Body of pancreas (tissue), 4 donors: ENCODE results near the gene RAB10. TPM values are rescaled to one million over a fixed set of nuclear protein-coding genes. Genes with fewer than 3 reads are reported as not detected.
"Not testable (repeated sequence)": the region's sequence is repeated elsewhere in the genome, so short reads cannot be mapped to it uniquely, and the experiment has no call there.

ENCODE experiments used
- ATAC-seq: fragments of 150-250 bp; one replicate; pipeline ENCODE4 v1.9.1; 2016
- DNase-seq, 4 donors: peaks; one replicate each; pipeline ENCODE4 v3.0.0-alpha.2; 2019
- H3K27ac ChIP-seq, 4 donors: fragments of 200-600 bp; sonication (generic); 1 replicate in 3 of 4; 2 replicates in 1 of 4; pipeline versions ENCODE4 v1.5.1 to v1.6.1; 2016 to 2019; ENCODE audit warnings: mild to moderate bottlenecking in 1 of 4, mixed read lengths in 1 of 4, moderate library complexity in 1 of 4
- H3K27me3 ChIP-seq, 2 donors: fragments of 200-600 bp; sonication (generic); one replicate each; pipeline ENCODE4 v1.6.0; 2016; ENCODE audit warnings: mild to moderate bottlenecking in 1 of 2
- H3K36me3 ChIP-seq, 2 donors: fragments of 200-600 bp; sonication (generic); replicated peaks in 1 of 2; 2 replicates each; pipeline ENCODE4 v1.5.1; 2016; ENCODE audit warnings: low read depth in 2 of 2; ENCODE audit not compliant: insufficient read depth in 1 of 2
- H3K4me1 ChIP-seq: fragments of 200-600 bp; sonication (generic); one replicate; pipeline ENCODE4 v1.6.0; 2016
- H3K4me3 ChIP-seq, 2 donors: fragments of 200-600 bp; sonication (generic); 1 replicate in 1 of 2; 2 replicates in 1 of 2; pipeline ENCODE4 v1.5.1; 2016 to 2019
- H3K9me3 ChIP-seq, 3 donors: fragments of 200-600 bp; sonication (generic); 1 replicate in 2 of 3; 2 replicates in 1 of 3; pipeline ENCODE4 v1.5.1; 2016
- POLR2A ChIP-seq, 3 donors: fragments of 450-650 bp; IDR thresholded peaks; one replicate each; pipeline ENCODE4 v1.6.1; 2016; ENCODE audit warnings: antibody characterized with exemption in 3 of 3, mild to moderate bottlenecking in 2 of 3
- WGBS, 2 donors: methylation state at CpG; one replicate each; pipeline ENCODE4 v1.1.5; 2017; 5-methylcytosine and 5-hydroxymethylcytosine counted together
- intact Hi-C: fragments of 100-400 bp; cut with DNase I; formaldehyde crosslinking; loops from one replicate; pipeline ENCODE4 v1.15.1; 2023
- total RNA-seq, 2 donors: library from RNA; depleted of rRNA; stranded (reverse); fragments of >200 nt; gene quantifications; one replicate each; pipeline ENCODE4 v1.1.0, GENCODE V29; 2016
- TF ChIP-seq, protein P1 (sequence below), 7 experiments: fragments of 450-650 bp in 4 of 7; fragments of 200-600 bp in 3 of 7; sonication (generic) in 3 of 7; IDR thresholded peaks; one replicate each; pipeline ENCODE4 v1.5.1; 2016 to 2019; ENCODE audit warnings: antibody characterized with exemption in 7 of 7

Gene RAB10
- total RNA-seq, 2 donors from 2014 or later, result 41.5 to 115 TPM

DNA sequence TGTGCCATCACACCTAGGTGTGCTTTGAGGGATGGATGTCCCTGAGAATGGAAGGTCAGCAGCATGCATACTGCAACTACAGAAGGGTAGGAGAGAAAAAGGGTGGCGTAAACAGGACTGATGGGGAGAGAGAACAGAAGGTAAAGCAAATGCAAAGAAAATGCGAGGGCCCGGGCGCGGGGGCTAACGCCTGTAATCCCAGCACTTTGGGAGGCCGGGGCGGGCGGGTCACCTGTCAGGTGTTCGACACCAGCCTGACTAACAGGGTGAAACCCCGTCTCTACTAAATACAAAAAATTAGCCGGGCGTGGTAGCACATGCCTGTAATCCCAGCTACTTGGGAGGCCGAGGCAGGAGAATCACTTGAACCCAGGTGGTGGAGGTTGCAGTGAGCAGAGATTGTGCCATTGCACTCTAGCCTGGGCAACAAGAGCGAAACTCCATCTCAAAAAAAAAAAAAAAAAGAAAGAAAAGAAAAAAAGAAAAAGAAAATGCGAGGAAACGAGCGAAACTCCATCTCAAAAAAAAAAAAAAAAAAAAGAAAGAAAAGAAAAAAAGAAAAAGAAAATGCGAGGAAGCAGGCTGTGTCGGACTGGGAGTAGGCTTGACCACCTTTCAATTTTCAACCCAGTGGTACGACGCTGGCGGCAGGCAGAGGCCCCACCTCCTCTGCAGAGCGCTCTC is 1.2 kb upstream of the RAB10 start:
- Histone ChIP-seq H3K4me1 (peaks cover 24% of the 10 kb centered on the region), H3K4me3 (peak overlapping the region; percentile 55 to 89), H3K27ac (peak overlapping the region; percentile 88 to 100 (median 98))
- WGBS, 2 donors, result 16 to 19% methylated on average over 24 of the region's 24 CpGs
- ATAC-seq, H3K27me3 ChIP-seq, DNase-seq, H3K9me3 ChIP-seq, H3K36me3 ChIP-seq, intact Hi-C loops: not testable (repeated sequence)
- TF ChIP-seq, protein P1, sequence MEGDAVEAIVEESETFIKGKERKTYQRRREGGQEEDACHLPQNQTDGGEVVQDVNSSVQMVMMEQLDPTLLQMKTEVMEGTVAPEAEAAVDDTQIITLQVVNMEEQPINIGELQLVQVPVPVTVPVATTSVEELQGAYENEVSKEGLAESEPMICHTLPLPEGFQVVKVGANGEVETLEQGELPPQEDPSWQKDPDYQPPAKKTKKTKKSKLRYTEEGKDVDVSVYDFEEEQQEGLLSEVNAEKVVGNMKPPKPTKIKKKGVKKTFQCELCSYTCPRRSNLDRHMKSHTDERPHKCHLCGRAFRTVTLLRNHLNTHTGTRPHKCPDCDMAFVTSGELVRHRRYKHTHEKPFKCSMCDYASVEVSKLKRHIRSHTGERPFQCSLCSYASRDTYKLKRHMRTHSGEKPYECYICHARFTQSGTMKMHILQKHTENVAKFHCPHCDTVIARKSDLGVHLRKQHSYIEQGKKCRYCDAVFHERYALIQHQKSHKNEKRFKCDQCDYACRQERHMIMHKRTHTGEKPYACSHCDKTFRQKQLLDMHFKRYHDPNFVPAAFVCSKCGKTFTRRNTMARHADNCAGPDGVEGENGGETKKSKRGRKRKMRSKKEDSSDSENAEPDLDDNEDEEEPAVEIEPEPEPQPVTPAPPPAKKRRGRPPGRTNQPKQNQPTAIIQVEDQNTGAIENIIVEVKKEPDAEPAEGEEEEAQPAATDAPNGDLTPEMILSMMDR (IDR thresholded peaks at IDR 0.05), result peak in 1 of 7 experiments; percentile 22

DNA sequence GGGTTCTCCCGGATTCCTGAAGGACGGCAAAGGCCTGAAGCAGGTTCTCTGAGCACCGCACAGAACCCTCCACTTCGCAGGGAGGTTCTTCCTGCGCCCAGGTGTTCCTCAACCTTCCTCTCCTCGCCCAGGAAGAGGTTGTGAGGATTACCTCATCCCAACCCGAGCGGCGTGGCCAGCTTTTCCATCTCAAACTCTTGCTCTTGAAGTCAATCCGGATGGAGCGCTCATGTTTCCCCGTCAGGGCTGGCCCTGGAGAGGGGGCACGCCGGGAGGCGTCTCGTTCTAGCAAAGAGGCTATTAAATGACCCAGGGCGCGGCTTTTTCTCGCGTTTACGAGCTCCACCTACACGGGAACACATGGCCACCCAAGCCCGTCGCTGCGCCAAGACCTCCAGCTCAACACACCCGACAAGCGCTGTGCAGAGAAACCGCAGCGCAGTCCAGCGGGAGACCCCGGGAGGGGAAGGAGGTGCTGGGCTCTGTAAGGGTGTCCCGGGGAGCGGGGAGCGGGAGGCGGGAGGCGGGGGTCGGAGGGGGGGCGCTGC is 540 bp upstream of the RAB10 start:
- Histone ChIP-seq H3K27ac (peak overlapping the region; percentile 88 to 100 (median 98)), H3K4me3 (peak overlapping the region; percentile 55 to 89), H3K4me1 (peaks cover 30% of the 10 kb centered on the region), H3K9me3 (no peaks in the 10 kb centered on the region), H3K36me3 (no peaks in the 10 kb centered on the region), H3K27me3 (no peaks in the 10 kb centered on the region)
- peak in 3 of 4 donors; percentile 76 to 82 (median 77) for DNase-seq
- intact Hi-C loops, result no loop called here
- ATAC-seq, result peak; percentile 43
- TF ChIP-seq, protein P1 (IDR thresholded peaks at IDR 0.05), result no peak
- peak; percentile 57 to 78 (median 61) for TF ChIP-seq POLR2A (IDR thresholded peaks at IDR 0.05)
- 0% methylated on average over 3 to 28 of the region's 38 CpGs for WGBS, 2 donors

DNA sequence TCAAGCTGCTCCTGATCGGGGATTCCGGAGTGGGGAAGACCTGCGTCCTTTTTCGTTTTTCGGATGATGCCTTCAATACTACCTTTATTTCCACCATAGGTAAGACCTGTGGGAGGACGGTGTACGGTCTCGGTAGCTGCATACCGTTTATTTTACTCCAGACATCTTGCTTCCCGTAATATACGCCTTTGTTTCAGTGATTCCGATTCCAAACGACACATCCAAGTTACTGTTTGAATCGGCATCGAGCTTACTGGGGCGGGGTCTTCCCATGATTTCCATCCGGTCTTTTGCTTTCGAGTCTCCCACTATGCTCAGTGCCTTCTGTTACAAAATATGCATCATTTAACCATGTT is 731 bp downstream of the RAB10 start:
- intact Hi-C loops, result no loop called here
- ATAC-seq, result no peak

DNA sequence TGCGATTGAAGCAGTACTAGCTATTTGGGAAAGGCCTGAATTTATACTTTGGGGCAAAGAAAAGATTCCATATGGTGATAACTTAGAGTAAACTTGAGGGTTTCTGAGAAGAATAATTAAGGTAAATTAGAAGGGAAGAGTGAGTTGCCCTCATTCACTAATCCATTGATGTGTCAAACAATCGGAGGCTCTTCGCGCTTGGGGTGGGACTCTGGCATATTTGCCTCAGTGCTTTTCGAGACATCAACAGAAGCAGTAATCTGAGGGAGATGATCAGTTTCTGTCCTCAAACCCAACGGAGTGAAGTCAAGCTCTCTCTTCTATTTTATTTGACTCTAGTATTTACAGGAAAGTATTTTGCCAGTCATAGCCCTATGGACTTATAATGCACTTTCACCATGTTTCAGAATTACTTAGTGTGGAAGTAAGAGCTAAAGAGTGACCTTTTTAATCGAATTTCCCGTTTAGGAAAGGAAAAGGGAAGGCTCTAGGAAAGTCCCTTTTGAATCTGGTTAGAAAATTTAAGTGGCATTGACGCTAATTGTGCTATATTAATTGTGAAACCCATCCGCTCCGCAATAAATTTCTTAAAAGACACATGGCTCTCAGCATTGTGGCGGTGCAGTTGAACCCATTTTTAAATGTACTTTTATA is 1.3 kb downstream of the RAB10 start:
- no peak for ATAC-seq
- DNase-seq, result no peak
- H3K36me3 ChIP-seq, result no peaks in the 10 kb centered on the region
- no peaks in the 10 kb centered on the region for H3K27me3 ChIP-seq
- TF ChIP-seq, protein P1 (IDR thresholded peaks at IDR 0.05), result no peak
- no peak for TF ChIP-seq POLR2A (IDR thresholded peaks at IDR 0.05)
- H3K9me3 ChIP-seq, result no peaks in the 10 kb centered on the region
- WGBS, 2 donors, result 2% methylated on average over 12 of the region's 12 CpGs
- intact Hi-C loops, result no loop called here
- peaks cover 40% of the 10 kb centered on the region for H3K4me1 ChIP-seq
- H3K4me3 ChIP-seq, result peak overlapping the region; percentile 83 to 89
- H3K27ac ChIP-seq, result peak overlapping the region; percentile 88 to 100 (median 98)

More for the DNA sequence above, 731 bp downstream of the RAB10 start:
- DNase-seq, result no peak
- Histone ChIP-seq H3K36me3 (no peaks in the 10 kb centered on the region), H3K9me3 (no peaks in the 10 kb centered on the region), H3K4me3 (peak overlapping the region; percentile 83 to 89), H3K4me1 (peaks cover 34% of the 10 kb centered on the region), H3K27me3 (no peaks in the 10 kb centered on the region), H3K27ac (peak overlapping the region; percentile 88 to 100 (median 98))
- no peak for TF ChIP-seq POLR2A (IDR thresholded peaks at IDR 0.05)
- TF ChIP-seq, protein P1 (IDR thresholded peaks at IDR 0.05), result no peak
- 1 to 2% methylated on average over 18 of the region's 18 CpGs for WGBS, 2 donors
